H9 (cell line): ENCODE results near the gene SMURF1. TPM values are rescaled to one million over a fixed set of nuclear protein-coding genes. Genes with fewer than 3 reads are reported as not detected.
A peak's percentile ranks its signal among the peaks of the same experiment; 100 is the strongest.

Source experiments
- DNase-seq: peaks from one replicate; pipeline ENCODE4 v3.0.0-alpha.2; 2017
- H2AFZ ChIP-seq: one replicate; pipeline ENCODE4 v1.6.1; 2013; ENCODE audit warnings: mild to moderate bottlenecking, low read length, control low read depth, moderate library complexity
- H2AK5ac ChIP-seq: 2 replicates; pipeline ENCODE4 v1.6.1; 2013; ENCODE audit warnings: low read length, control low read depth, mixed read lengths; ENCODE audit not compliant: insufficient read length
- H2BK120ac ChIP-seq: one replicate; pipeline ENCODE4 v1.6.1; 2013; ENCODE audit warnings: low read depth, mild to moderate bottlenecking, low read length, control low read depth, inconsistent platforms; ENCODE audit not compliant: poor library complexity, severe bottlenecking
- H2BK12ac ChIP-seq: 2 replicates; pipeline ENCODE4 v1.6.1; 2013; ENCODE audit warnings: low read length, control low read depth, mixed read lengths, low read depth; ENCODE audit not compliant: insufficient read length
- H2BK15ac ChIP-seq: 2 replicates; pipeline ENCODE4 v1.6.1; 2013; ENCODE audit warnings: low read depth, low read length, control low read depth
- H2BK20ac ChIP-seq: one replicate; pipeline ENCODE4 v1.6.1; 2013; ENCODE audit warnings: low read depth, mild to moderate bottlenecking, low read length, control low read depth, inconsistent platforms; ENCODE audit not compliant: poor library complexity, severe bottlenecking
- H2BK5ac ChIP-seq: 2 replicates; pipeline ENCODE4 v1.6.1; 2013; ENCODE audit warnings: low read length, control low read depth, mixed read lengths; ENCODE audit not compliant: insufficient read length
- H3K14ac ChIP-seq: 2 replicates; pipeline ENCODE4 v1.6.1; 2013; ENCODE audit warnings: low read length, control low read depth; ENCODE audit not compliant: insufficient read depth
- H3K18ac ChIP-seq: 2 replicates; pipeline ENCODE4 v1.6.1; 2013; ENCODE audit warnings: low read depth, mild to moderate bottlenecking, mixed read lengths, low read length, control low read depth; ENCODE audit not compliant: insufficient read length
- H3K23ac ChIP-seq: 2 replicates; pipeline ENCODE4 v1.6.1; 2013; ENCODE audit warnings: low read length, control low read depth, mixed read lengths, low read depth; ENCODE audit not compliant: insufficient read length
- H3K23me2 ChIP-seq: 2 replicates; pipeline ENCODE4 v1.6.1; 2013; ENCODE audit warnings: low read depth, mild to moderate bottlenecking, mixed read lengths, low read length, control low read depth; ENCODE audit not compliant: insufficient read length, poor library complexity, severe bottlenecking
- H3K27ac ChIP-seq: 2 replicates; pipeline ENCODE4 v1.5.1; 2013; ENCODE audit warnings: low read length, control low read depth, mixed read lengths, low read depth; ENCODE audit not compliant: insufficient read length
- H3K27me3 ChIP-seq: 2 replicates; pipeline ENCODE4 v1.6.1; 2013; ENCODE audit warnings: low read length, control low read depth, inconsistent platforms; ENCODE audit not compliant: insufficient read depth
- H3K4ac ChIP-seq: 2 replicates; pipeline ENCODE4 v1.6.1; 2013; ENCODE audit warnings: low read depth, mild to moderate bottlenecking, control low read depth, inconsistent platforms, low read length, moderate library complexity
- H3K4me1 ChIP-seq: 2 replicates; pipeline ENCODE4 v1.6.1; 2013; ENCODE audit warnings: low read length, control low read depth, inconsistent platforms; ENCODE audit not compliant: insufficient read depth
- H3K4me2 ChIP-seq: 2 replicates; pipeline ENCODE4 v1.6.1; 2013; ENCODE audit warnings: low read length, control low read depth, mixed read lengths; ENCODE audit not compliant: insufficient read length, insufficient read depth
- H3K56ac ChIP-seq: 2 replicates; pipeline ENCODE4 v1.6.1; 2013; ENCODE audit warnings: low read depth, mild to moderate bottlenecking, mixed read lengths, low read length, control low read depth; ENCODE audit not compliant: insufficient read length
- H3K79me1 ChIP-seq: 2 replicates; pipeline ENCODE4 v1.6.1; 2013; ENCODE audit warnings: low read depth, mild to moderate bottlenecking, moderate library complexity, low read length, control low read depth, inconsistent platforms; ENCODE audit not compliant: insufficient read depth, poor library complexity, severe bottlenecking
- H3K79me2 ChIP-seq: 2 replicates; pipeline ENCODE4 v1.6.1; 2013; ENCODE audit warnings: low read length, control low read depth, inconsistent platforms; ENCODE audit not compliant: insufficient read depth
- H3K9ac ChIP-seq: 2 replicates; pipeline ENCODE4 v1.6.1; 2013; ENCODE audit warnings: low read length, control low read depth, mixed read lengths; ENCODE audit not compliant: insufficient read length; ENCODE audit errors: extremely low read depth
- H3K9me3 ChIP-seq: one replicate; pipeline ENCODE4 v1.6.1; 2013; ENCODE audit warnings: low read depth, low read length, inconsistent platforms; ENCODE audit not compliant: control insufficient read depth
- H3T11ph ChIP-seq: one replicate; pipeline ENCODE4 v1.6.1; 2013; ENCODE audit warnings: mild to moderate bottlenecking, low read length, control low read depth, inconsistent platforms
- H4K20me1 ChIP-seq: one replicate; pipeline ENCODE4 v1.6.1; 2013; ENCODE audit not compliant: control insufficient read depth, insufficient read length, insufficient read depth
- H4K5ac ChIP-seq: 2 replicates; pipeline ENCODE4 v1.6.1; 2013; ENCODE audit warnings: low read depth, mild to moderate bottlenecking, mixed read lengths, low read length, control low read depth; ENCODE audit not compliant: insufficient read length
- H4K8ac ChIP-seq: replicated peaks from 2 replicates; pipeline ENCODE4 v1.6.1; 2013; ENCODE audit warnings: low read length, control low read depth, mixed read lengths, low read depth; ENCODE audit not compliant: insufficient read length
- H4K91ac ChIP-seq: 2 replicates; pipeline ENCODE4 v1.6.1; 2013; ENCODE audit warnings: low read depth, mild to moderate bottlenecking, moderate library complexity, mixed read lengths, low read length, control low read depth; ENCODE audit not compliant: insufficient read length
- H3K27ac Mint-ChIP-seq, 3 experiments: 2 replicates in 2 of 3; 3 replicates in 1 of 3; pipeline ENCODE4 v1.8.0; 2020 to 2021; ENCODE audit warnings: mixed read lengths in 3 of 3, mild to moderate bottlenecking in 1 of 3, moderate library complexity in 1 of 3
- H3K27me3 Mint-ChIP-seq: 2 replicates; pipeline ENCODE4 v1.8.0; 2021; ENCODE audit warnings: low read depth, mild to moderate bottlenecking, moderate library complexity, mixed read lengths
- H3K36me3 Mint-ChIP-seq, 3 experiments: 2 replicates in 2 of 3; 3 replicates in 1 of 3; pipeline ENCODE4 v1.8.0; 2020 to 2021; ENCODE audit warnings: low read depth in 3 of 3, mixed read lengths in 3 of 3; ENCODE audit not compliant: insufficient read depth in 1 of 3
- H3K4me1 Mint-ChIP-seq, 2 experiments: 2 replicates each; pipeline ENCODE4 v1.8.0; 2020; ENCODE audit warnings: mixed read lengths in 2 of 2
- H3K4me3 Mint-ChIP-seq, 2 experiments: 2 replicates in 1 of 2; 3 replicates in 1 of 2; pipeline ENCODE4 v1.8.0; 2020 to 2021; ENCODE audit warnings: mild to moderate bottlenecking in 2 of 2, mixed read lengths in 2 of 2, moderate library complexity in 1 of 2
- H3K9me3 Mint-ChIP-seq, 2 experiments: 2 replicates in 1 of 2; 3 replicates in 1 of 2; pipeline ENCODE4 v1.8.0; 2020; ENCODE audit warnings: mild to moderate bottlenecking in 2 of 2, mixed read lengths in 2 of 2, moderate library complexity in 1 of 2
- WGBS: extraction: QIAGEN DNeasy Blood & Tissue Kit; methylation state at CpG from one replicate; pipeline ENCODE4 v1.1.7; 2013; ENCODE audit warnings: missing lambda C conversion rate, low lambda C conversion rate, mixed read lengths; ENCODE audit not compliant: insufficient read length; ENCODE audit errors: extremely low coverage; 5-methylcytosine and 5-hydroxymethylcytosine counted together
- total RNA-seq: library from RNA; stranded (reverse); gene quantifications from 2 replicates; pipeline ENCODE4 v1.2.1, GENCODE V29; 2021
- TF ChIP-seq, protein P1 (sequence below): fragments of 200-600 bp; sonication (generic); conservative IDR thresholded peaks from 3 replicates; pipeline ENCODE4 v1.8.0; 2021; ENCODE audit warnings: antibody characterized with exemption, mild to moderate bottlenecking

The SMURF1 gene
- total RNA-seq, 1 experiment from 2014 or later = 29.4 TPM

- no peaks in the 10 kb centered on the region for H3K27me3 Mint-ChIP-seq
- Histone ChIP-seq H2BK5ac (no peak overlapping the region), H3K56ac (no peak overlapping the region), H3K9me3 (no peaks in the 10 kb centered on the region), H3K14ac (peak overlapping the region; percentile 97), H3K27me3 (no peaks in the 10 kb centered on the region), H4K5ac (no peak overlapping the region), H2BK12ac (no peak overlapping the region), H3K4me1 (0 out of 2 replicates have a peak, but pooled peaks cover 1% of the 10 kb centered on the region), H3K4ac (no peak overlapping the region), H2AFZ (no peak overlapping the region), H2BK15ac (no peak overlapping the region), H4K91ac (no peak overlapping the region), H3K9ac (peak overlapping the region; percentile 26), H3K27ac (no peak overlapping the region), H2BK120ac (no peak overlapping the region), H3T11ph (no peak overlapping the region), H2AK5ac (no peak overlapping the region), H4K20me1 (no peaks in the 10 kb centered on the region), H3K23ac (no peak overlapping the region), H3K4me2 (no peak overlapping the region), H3K79me2 (peaks cover 13% of the 10 kb centered on the region; the same call in 1 of the 2 replicates), H4K8ac (no peak overlapping the region), H2BK20ac (no peak overlapping the region), H3K23me2 (peaks cover 9% of the 10 kb centered on the region), H3K18ac (no peak overlapping the region), H3K79me1 (no peaks in the 10 kb centered on the region)
- no peaks in the 10 kb centered on the region; a peak in 1 of 5 replicates for H3K9me3 Mint-ChIP-seq
- H3K4me1 Mint-ChIP-seq = peaks cover 41 to 44% of the 10 kb centered on the region in 2 experiments
- WGBS = no CpG with 5 or more reads among the region's 46 CpGs
- H3K36me3 Mint-ChIP-seq = peaks cover 0 to 5% (median 4%) of the 10 kb centered on the region in 3 experiments; a peak in 4 of 7 replicates
- DNase-seq = no peak
- H3K4me3 Mint-ChIP-seq = peak overlapping the region; percentile 69 to 84
- no peak overlapping the region for H3K27ac Mint-ChIP-seq
- TF ChIP-seq, protein P1, sequence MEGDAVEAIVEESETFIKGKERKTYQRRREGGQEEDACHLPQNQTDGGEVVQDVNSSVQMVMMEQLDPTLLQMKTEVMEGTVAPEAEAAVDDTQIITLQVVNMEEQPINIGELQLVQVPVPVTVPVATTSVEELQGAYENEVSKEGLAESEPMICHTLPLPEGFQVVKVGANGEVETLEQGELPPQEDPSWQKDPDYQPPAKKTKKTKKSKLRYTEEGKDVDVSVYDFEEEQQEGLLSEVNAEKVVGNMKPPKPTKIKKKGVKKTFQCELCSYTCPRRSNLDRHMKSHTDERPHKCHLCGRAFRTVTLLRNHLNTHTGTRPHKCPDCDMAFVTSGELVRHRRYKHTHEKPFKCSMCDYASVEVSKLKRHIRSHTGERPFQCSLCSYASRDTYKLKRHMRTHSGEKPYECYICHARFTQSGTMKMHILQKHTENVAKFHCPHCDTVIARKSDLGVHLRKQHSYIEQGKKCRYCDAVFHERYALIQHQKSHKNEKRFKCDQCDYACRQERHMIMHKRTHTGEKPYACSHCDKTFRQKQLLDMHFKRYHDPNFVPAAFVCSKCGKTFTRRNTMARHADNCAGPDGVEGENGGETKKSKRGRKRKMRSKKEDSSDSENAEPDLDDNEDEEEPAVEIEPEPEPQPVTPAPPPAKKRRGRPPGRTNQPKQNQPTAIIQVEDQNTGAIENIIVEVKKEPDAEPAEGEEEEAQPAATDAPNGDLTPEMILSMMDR = no peak
Observed at GRCh38 chr7:99143521-99143852, 421 bp downstream of the SMURF1 start.
